WTC11 (cell line): ENCODE measurements around the gene C3orf33.

Experiments
- CREB1 ChIP-seq: sonication (generic); formaldehyde crosslinking; IDR thresholded peaks from 2 replicates; pipeline ENCODE4 v1.8.0; 2023; ENCODE audit warnings: mild to moderate bottlenecking, missing genetic modification reagents
- CTCF ChIP-seq: fragments of 200-600 bp; IDR thresholded peaks from 2 replicates; pipeline ENCODE4 v1.8.0; 2022; ENCODE audit warnings: antibody characterized with exemption
- ELF4 ChIP-seq: sonication (generic); formaldehyde crosslinking; IDR thresholded peaks from 2 replicates; pipeline ENCODE4 v1.8.1; 2022; ENCODE audit warnings: low read depth, mild to moderate bottlenecking, moderate library complexity, missing genetic modification reagents
- MAX ChIP-seq: sonication (generic); formaldehyde crosslinking; IDR thresholded peaks from 2 replicates; pipeline ENCODE4 v1.8.0; 2022; ENCODE audit warnings: mild to moderate bottlenecking, missing genetic modification reagents
- SMAD4 ChIP-seq: sonication (generic); formaldehyde crosslinking; IDR thresholded peaks from 2 replicates; pipeline ENCODE4 v1.8.0; 2022; ENCODE audit warnings: mild to moderate bottlenecking, missing genetic modification reagents
- STAT6 ChIP-seq: sonication (generic); formaldehyde crosslinking; conservative IDR thresholded peaks from 2 replicates; pipeline ENCODE4 v1.8.1; 2023; ENCODE audit warnings: mild to moderate bottlenecking, low read depth, missing genetic modification reagents, moderate library complexity
- TF ChIP-seq, protein P1 (sequence below): sonication (generic); formaldehyde crosslinking; IDR thresholded peaks from 2 replicates; pipeline ENCODE4 v1.8.0; 2022; ENCODE audit warnings: mild to moderate bottlenecking, missing genetic modification reagents
- TF ChIP-seq, protein P2 (sequence below): sonication (generic); formaldehyde crosslinking; IDR thresholded peaks from 2 replicates; pipeline ENCODE4 v1.8.0; 2022; ENCODE audit warnings: mild to moderate bottlenecking, missing genetic modification reagents

DNA sequence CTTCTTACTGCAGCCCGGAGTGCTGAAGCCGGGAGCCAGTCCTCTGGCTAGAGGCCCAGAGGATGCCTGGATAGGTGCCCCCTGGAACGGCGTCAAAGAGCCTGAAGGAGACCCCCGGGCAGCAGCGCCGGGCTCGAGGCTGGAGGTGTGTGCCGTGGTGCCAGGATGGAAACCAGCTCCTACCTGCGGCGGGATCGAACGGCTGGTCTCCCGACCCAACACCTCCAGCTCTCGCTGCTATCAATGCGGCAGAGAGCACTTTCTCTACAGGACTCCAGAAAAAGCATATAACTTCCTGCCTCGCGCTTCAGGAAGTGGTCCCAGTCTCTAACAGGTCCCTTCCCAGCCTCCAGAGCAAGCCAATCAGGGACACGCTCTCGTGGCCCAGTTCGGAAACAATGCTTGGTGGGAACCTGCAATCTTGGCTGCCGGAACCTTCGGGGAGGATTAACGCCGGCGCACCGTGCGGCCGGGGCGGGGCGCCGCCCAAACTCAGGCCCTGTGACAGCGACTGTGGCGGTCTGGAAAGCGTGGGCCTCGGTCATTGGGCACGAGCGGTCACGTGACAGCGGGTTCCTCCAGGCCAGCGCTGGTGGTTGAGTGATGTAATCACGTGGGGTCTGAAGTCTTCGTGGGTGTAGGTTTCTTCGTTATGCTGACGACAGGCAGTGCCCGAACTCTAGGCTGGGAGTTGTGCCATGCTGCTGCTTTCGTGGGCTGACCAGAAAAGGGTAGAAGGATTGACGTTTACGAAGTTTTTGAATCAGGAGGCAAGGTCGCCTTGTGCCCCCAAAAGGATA lies 48.3 kb upstream of the C3orf33 start, which contains the start of gene SLC33A1:
- TF ChIP-seq MAX (CRISPR knock-in tag) (peak; percentile 98), CTCF (no peak), CREB1 (CRISPR knock-in tag) (peak; percentile 25; the same call in 1 of the 2 replicates), STAT6 (CRISPR knock-in tag) (no peak), ELF4 (CRISPR knock-in tag) (no peak), SMAD4 (no peak)
- TF ChIP-seq, protein P1, sequence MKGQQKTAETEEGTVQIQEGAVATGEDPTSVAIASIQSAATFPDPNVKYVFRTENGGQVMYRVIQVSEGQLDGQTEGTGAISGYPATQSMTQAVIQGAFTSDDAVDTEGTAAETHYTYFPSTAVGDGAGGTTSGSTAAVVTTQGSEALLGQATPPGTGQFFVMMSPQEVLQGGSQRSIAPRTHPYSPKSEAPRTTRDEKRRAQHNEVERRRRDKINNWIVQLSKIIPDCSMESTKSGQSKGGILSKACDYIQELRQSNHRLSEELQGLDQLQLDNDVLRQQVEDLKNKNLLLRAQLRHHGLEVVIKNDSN (CRISPR knock-in tag): peak; percentile 99
- TF ChIP-seq, protein P2, sequence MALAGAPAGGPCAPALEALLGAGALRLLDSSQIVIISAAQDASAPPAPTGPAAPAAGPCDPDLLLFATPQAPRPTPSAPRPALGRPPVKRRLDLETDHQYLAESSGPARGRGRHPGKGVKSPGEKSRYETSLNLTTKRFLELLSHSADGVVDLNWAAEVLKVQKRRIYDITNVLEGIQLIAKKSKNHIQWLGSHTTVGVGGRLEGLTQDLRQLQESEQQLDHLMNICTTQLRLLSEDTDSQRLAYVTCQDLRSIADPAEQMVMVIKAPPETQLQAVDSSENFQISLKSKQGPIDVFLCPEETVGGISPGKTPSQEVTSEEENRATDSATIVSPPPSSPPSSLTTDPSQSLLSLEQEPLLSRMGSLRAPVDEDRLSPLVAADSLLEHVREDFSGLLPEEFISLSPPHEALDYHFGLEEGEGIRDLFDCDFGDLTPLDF (CRISPR knock-in tag): no peak
